ENCODE measurements around the gene C12orf60. TPM values are rescaled to one million over a fixed set of nuclear protein-coding genes. Genes with fewer than 3 reads are reported as not detected.

Gene C12orf60
- total RNA-seq, 4 donors from 2014 or later: 0.33 to 2.5 (median 0.73) TPM

DNA sequence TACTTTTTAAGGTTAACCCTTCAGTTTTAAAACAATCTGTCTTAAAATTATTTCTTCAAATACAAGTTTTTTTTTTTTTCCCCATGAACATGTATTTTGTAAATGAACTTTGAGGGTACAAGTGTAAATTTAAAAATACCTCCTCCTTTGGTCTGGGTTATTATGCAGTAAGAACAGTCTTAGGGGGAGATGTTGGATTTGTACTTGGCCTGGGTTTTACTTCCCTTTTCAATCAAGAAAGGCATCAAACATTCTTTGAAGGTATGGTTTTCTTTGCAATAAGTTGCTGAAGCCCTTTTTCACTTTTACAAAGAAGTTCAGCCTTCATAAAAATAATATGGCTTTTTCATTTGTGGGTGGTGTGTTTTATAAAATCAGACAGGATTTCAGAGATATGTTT, 20.7 kb upstream of the C12orf60 start:
- H3K4me3 ChIP-seq (replicated peaks in 1 of 3): no peak overlapping the region
- no peak for DNase-seq
- no peak overlapping the region for H3K27ac ChIP-seq
- H3K4me1 ChIP-seq: no peaks in the 10 kb centered on the region
- H3K9me3 ChIP-seq: no peaks in the 10 kb centered on the region
- H3K27me3 ChIP-seq: no peaks in the 10 kb centered on the region
- H3K36me3 ChIP-seq: peaks cover 21 to 22% of the 10 kb centered on the region in 2 donors
- TF ChIP-seq POLR2A (IDR thresholded peaks at IDR 0.05): no peak
- TF ChIP-seq, protein P1, sequence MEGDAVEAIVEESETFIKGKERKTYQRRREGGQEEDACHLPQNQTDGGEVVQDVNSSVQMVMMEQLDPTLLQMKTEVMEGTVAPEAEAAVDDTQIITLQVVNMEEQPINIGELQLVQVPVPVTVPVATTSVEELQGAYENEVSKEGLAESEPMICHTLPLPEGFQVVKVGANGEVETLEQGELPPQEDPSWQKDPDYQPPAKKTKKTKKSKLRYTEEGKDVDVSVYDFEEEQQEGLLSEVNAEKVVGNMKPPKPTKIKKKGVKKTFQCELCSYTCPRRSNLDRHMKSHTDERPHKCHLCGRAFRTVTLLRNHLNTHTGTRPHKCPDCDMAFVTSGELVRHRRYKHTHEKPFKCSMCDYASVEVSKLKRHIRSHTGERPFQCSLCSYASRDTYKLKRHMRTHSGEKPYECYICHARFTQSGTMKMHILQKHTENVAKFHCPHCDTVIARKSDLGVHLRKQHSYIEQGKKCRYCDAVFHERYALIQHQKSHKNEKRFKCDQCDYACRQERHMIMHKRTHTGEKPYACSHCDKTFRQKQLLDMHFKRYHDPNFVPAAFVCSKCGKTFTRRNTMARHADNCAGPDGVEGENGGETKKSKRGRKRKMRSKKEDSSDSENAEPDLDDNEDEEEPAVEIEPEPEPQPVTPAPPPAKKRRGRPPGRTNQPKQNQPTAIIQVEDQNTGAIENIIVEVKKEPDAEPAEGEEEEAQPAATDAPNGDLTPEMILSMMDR (IDR thresholded peaks at IDR 0.05): no peak
- intact Hi-C loops (cut with DNase I): no loop called here

DNA sequence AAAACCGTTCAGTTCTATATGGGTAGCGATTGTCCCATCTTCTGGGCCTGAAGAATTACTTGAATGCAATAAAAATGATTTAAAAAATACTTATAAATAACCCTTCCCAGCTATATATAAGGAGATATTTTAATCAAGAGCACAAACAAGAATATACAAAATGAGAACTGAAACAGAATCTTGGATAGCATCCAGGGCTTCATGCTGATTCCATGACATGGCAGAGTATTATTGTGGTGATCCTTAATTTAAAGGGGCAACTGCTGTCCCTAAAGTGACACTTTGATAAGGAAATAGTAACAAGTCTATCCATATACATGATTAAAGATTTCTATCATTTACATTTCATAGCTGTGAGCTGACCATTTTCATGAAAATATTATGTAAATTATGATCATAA, 19.0 kb upstream of the C12orf60 start:
- H3K36me3 ChIP-seq: peaks cover 39% of the 10 kb centered on the region in 2 donors
- no peak overlapping the region for H3K27ac ChIP-seq
- intact Hi-C loops (cut with DNase I): no loop called here
- H3K4me1 ChIP-seq: no peaks in the 10 kb centered on the region
- H3K9me3 ChIP-seq: no peaks in the 10 kb centered on the region
- H3K27me3 ChIP-seq: no peaks in the 10 kb centered on the region
- TF ChIP-seq, protein P1 (IDR thresholded peaks at IDR 0.05): no peak
- TF ChIP-seq POLR2A (IDR thresholded peaks at IDR 0.05): no peak
- H3K4me3 ChIP-seq (replicated peaks in 1 of 3): no peak overlapping the region
- DNase-seq: no peak
- WGBS, 2 donors: 89 to 93% methylated on average over 2 of the region's 2 CpGs

DNA sequence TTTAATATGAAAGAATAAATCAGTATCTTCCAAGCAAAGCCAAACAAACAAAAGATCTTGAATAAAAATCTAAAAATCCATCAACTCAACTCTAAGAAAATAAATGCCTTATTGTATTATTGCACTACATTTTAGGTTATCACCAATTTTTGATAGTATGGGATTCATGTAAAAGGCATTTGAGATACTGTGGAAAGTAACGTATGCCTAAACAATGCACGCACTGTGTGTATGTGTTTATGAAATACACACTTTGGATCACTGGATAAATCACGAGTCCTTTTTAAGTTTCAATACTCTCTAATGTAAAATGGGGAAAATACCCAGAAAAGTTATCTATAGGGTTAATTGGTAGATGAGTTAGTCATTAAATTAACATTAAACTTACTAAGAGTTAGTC, 17.9 kb upstream of the C12orf60 start:
- intact Hi-C loops (cut with DNase I): no loop called here
- Histone ChIP-seq H3K4me1 (no peaks in the 10 kb centered on the region), H3K27ac (no peak overlapping the region), H3K27me3 (no peaks in the 10 kb centered on the region), H3K9me3 (no peaks in the 10 kb centered on the region), H3K36me3 (peaks cover 50% of the 10 kb centered on the region in 2 donors), H3K4me3 (replicated peaks in 1 of 3) (no peak overlapping the region)
- DNase-seq: no peak
- 95 to 97% methylated on average over 3 of the region's 3 CpGs for WGBS, 2 donors
- TF ChIP-seq, protein P1 (IDR thresholded peaks at IDR 0.05): no peak
- TF ChIP-seq POLR2A (IDR thresholded peaks at IDR 0.05): no peak

DNA sequence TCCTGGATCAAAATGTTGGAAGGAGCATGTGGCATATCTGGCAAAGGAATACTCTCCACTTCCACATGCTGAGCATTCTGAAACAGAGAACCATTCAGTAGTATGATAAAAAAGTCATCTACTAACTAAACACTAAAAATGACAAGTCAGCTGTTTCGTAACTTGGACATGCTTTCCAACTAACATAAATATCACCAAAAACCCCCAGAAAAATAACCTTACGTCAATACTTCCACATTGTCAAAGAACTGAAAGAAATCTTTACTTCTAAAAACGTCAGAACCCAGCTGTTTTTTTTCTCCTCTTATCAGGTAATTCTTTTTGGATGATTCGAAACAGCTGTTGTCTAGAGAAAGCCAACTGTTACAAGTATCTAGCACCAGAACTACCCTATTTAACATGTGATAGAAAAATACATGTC, 8.4 kb upstream of the C12orf60 start:
- no peak for TF ChIP-seq POLR2A (IDR thresholded peaks at IDR 0.05)
- TF ChIP-seq, protein P1 (IDR thresholded peaks at IDR 0.05): no peak
- H3K36me3 ChIP-seq: peaks cover 44 to 77% of the 10 kb centered on the region in 2 donors
- intact Hi-C loops (cut with DNase I): no loop called here
- 84 to 86% methylated on average over 4 of the region's 4 CpGs for WGBS, 2 donors
- H3K27me3 ChIP-seq: no peaks in the 10 kb centered on the region
- no peak for DNase-seq
- no peak overlapping the region for H3K27ac ChIP-seq
- H3K4me3 ChIP-seq (replicated peaks in 1 of 3): no peak overlapping the region
- H3K4me1 ChIP-seq: no peaks in the 10 kb centered on the region
- no peaks in the 10 kb centered on the region for H3K9me3 ChIP-seq

DNA sequence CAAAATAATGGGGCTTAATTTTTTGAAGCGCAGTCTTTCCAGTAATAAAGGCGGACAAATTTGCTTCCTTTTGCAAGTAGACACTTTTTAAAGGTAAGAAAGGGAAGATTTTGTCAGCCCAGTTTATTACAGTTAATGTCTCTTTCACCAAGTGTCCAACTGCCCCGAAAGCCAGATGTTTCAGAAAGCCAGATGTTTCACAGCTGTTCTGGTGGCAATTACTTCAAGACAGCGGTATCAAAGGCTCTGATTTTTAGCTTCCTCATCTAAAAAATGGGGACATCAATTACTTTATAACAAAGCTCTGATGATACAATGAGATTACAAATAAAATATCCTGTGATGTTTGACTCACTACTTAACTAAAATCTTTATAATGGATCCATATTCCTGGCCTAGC, 1.2 kb upstream of the C12orf60 start:
- Histone ChIP-seq H3K36me3 (peaks cover 16 to 21% of the 10 kb centered on the region in 2 donors), H3K27me3 (no peaks in the 10 kb centered on the region), H3K9me3 (no peaks in the 10 kb centered on the region), H3K4me1 (peaks cover 7 to 17% of the 10 kb centered on the region in 2 donors), H3K4me3 (replicated peaks in 1 of 3) (peak overlapping the region in 2 of 3 donors; percentile 97 to 98), H3K27ac (peak overlapping the region in 1 of 3 donors; percentile 85)
- TF ChIP-seq POLR2A (IDR thresholded peaks at IDR 0.05): no peak
- 72 to 80% methylated on average over 4 of the region's 4 CpGs for WGBS, 2 donors
- DNase-seq: no peak
- intact Hi-C loops (cut with DNase I): no loop called here

DNA sequence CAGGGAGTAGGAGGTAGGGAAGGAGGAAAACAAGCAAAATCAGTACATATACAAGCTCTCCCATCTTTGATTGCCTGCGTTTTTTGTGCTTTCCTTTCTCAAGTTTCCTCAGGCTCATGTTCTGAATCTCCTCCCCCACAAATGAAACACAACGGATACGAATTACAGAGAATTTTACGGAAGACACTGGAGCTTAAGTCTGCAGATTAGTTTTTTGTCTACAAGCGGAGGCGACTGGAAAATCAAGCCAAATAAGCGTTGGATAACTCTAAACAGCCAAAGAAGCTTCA, 804 bp upstream of the C12orf60 start:
- Histone ChIP-seq H3K4me3 (replicated peaks in 1 of 3) (peak overlapping the region; percentile 96 to 98 (median 97)), H3K4me1 (peaks cover 7 to 17% of the 10 kb centered on the region in 2 donors), H3K9me3 (no peaks in the 10 kb centered on the region), H3K27ac (peak overlapping the region; percentile 79 to 91 (median 85)), H3K27me3 (no peaks in the 10 kb centered on the region), H3K36me3 (peaks cover 12 to 17% of the 10 kb centered on the region in 2 donors)
- DNase-seq: no peak
- 1 to 2% methylated on average over 7 of the region's 7 CpGs for WGBS, 2 donors
- TF ChIP-seq, protein P1 (IDR thresholded peaks at IDR 0.05): no peak
- no peak for TF ChIP-seq POLR2A (IDR thresholded peaks at IDR 0.05)
- intact Hi-C loops (cut with DNase I): no loop called here

Data from thyroid gland (tissue), 4 donors.